Progenitor cell of endocrine pancreas (in vitro differentiated cells): Measurements from ENCODE around the gene ZNF41. TPM values are rescaled to one million over a fixed set of nuclear protein-coding genes. Genes with fewer than 3 reads are reported as not detected.

Experiments used
- DNase-seq: peaks from one replicate; pipeline ENCODE4 v3.0.0; 2021; ENCODE audit warnings: low spot score; ENCODE audit not compliant: unreplicated experiment
- H3K27ac Mint-ChIP-seq: 2 replicates; pipeline ENCODE4 v1.8.0; 2021; ENCODE audit warnings: mild to moderate bottlenecking, moderate library complexity, mixed read lengths
- H3K27me3 Mint-ChIP-seq: 2 replicates; pipeline ENCODE4 v1.8.0; 2021; ENCODE audit warnings: mixed read lengths
- H3K36me3 Mint-ChIP-seq: 2 replicates; pipeline ENCODE4 v1.8.0; 2022; ENCODE audit warnings: mixed read lengths; ENCODE audit not compliant: insufficient read depth
- H3K4me1 Mint-ChIP-seq: 2 replicates; pipeline ENCODE4 v1.8.0; 2021; ENCODE audit warnings: low read depth, mixed read lengths
- H3K4me3 Mint-ChIP-seq: 2 replicates; pipeline ENCODE4 v1.8.0; 2021; ENCODE audit warnings: low read depth, mild to moderate bottlenecking, moderate library complexity, mixed read lengths
- H3K9me3 Mint-ChIP-seq: 2 replicates; pipeline ENCODE4 v1.8.0; 2021; ENCODE audit warnings: low read depth, mixed read lengths
- long read RNA-seq: library from polyadenylated mRNA; unstranded; transcript quantifications from one replicate; pipeline ENCODE4 v2.0.0, GENCODE V29; 2020
- total RNA-seq: library from RNA; stranded (reverse); gene quantifications from 2 replicates; pipeline ENCODE4 v1.2.1, GENCODE V29; 2021
- TF ChIP-seq, protein P1 (sequence below): fragments of 200-600 bp; sonication (generic); IDR thresholded peaks from one replicate; pipeline ENCODE4 v1.5.0; 2021; ENCODE audit warnings: antibody characterized with exemption, mild to moderate bottlenecking; ENCODE audit not compliant: unreplicated experiment

Gene ZNF41
- 6.0 and 6.1 TPM in 2 replicates for total RNA-seq
- long read RNA-seq, partial matches to known transcripts: 0 of 11 reads
- long read RNA-seq, other reads (novel, unspliced or antisense): 11 of 11 reads

DNA sequence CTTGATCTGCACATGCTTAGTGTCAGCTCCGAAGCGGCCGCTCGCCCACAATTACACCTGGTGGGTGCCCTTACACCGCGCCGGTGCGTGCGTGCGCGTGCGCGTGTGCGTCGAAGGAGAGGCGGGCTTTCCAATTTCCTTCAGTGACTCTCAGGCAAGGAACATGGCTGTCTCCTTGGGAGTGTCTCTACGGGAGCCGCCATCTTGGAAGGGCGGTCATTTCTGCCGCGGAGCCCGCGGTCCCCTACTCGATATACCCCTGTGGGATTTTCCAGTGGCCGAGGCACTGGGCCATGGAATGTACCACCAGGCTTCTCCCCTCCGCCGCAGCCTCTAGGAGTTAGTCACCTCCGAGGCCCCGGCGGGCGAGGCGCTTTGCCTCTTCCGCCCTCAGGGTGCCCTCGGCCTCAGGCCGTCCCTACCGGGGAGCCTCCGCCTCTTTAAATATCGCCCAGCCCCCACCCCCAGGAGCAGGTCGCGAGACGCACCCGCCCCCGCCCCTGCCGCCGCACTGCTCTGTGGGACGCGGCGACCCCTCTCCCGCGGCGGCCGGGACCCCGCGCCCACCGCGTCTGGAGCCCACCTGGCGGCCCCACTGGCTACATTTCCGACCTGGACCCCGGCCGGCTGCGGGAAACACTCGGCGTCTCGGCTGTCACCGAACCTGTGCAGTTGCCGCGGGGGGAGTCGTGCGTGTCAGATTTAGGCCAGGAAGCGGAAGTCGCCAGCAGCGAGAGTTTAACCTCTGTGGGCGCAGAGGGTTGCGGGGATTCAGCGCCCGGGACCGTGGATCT is at the start of gene ZNF41:
Gene ZNF41 (minus strand): TSS at position 711 of the 794 bp plus-strand sequence. CDS start 15,741 bp downstream, outside the sequence.
- H3K27ac Mint-ChIP-seq: peak within 1 kb of the TSS; percentile 97
- TF ChIP-seq, protein P1, sequence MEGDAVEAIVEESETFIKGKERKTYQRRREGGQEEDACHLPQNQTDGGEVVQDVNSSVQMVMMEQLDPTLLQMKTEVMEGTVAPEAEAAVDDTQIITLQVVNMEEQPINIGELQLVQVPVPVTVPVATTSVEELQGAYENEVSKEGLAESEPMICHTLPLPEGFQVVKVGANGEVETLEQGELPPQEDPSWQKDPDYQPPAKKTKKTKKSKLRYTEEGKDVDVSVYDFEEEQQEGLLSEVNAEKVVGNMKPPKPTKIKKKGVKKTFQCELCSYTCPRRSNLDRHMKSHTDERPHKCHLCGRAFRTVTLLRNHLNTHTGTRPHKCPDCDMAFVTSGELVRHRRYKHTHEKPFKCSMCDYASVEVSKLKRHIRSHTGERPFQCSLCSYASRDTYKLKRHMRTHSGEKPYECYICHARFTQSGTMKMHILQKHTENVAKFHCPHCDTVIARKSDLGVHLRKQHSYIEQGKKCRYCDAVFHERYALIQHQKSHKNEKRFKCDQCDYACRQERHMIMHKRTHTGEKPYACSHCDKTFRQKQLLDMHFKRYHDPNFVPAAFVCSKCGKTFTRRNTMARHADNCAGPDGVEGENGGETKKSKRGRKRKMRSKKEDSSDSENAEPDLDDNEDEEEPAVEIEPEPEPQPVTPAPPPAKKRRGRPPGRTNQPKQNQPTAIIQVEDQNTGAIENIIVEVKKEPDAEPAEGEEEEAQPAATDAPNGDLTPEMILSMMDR: no peak
- H3K9me3 Mint-ChIP-seq: peaks cover 16% of the 10 kb centered on the region
- peak within 1 kb of the TSS; percentile 85 for H3K4me3 Mint-ChIP-seq
- no peaks in the 10 kb centered on the region for H3K27me3 Mint-ChIP-seq
- peaks cover 15% of the 10 kb centered on the region for H3K4me1 Mint-ChIP-seq
- peaks cover 2% of the 10 kb centered on the region for H3K36me3 Mint-ChIP-seq
- DNase-seq: peak; percentile 39

DNA sequence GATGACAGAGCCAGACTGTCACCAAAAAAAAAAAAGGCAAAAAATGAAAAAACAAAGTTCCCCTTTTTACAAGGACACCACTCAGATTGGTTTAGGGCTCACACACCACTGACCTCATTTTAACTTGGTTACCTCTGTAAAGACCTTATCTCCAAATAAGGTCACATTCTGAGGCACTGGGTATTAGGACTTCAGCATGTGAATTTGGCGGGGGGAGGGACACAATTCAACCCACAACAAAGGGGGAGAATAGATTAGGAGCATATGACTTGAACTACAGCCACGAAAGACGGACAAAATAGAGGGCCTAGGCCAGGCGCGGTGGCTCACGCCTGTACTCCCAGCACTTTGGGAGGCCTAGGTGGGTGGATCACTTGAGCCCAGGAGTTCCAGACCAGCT is 47.0 kb upstream of the ZNF41 start:
- no peak overlapping the region for H3K4me3 Mint-ChIP-seq
- no peak for DNase-seq
- H3K27me3 Mint-ChIP-seq: no peaks in the 10 kb centered on the region
- no peaks in the 10 kb centered on the region for H3K4me1 Mint-ChIP-seq
- H3K27ac Mint-ChIP-seq: no peak overlapping the region
- H3K36me3 Mint-ChIP-seq: no peaks in the 10 kb centered on the region
- TF ChIP-seq, protein P1: no peak
- peaks cover 7% of the 10 kb centered on the region for H3K9me3 Mint-ChIP-seq

DNA sequence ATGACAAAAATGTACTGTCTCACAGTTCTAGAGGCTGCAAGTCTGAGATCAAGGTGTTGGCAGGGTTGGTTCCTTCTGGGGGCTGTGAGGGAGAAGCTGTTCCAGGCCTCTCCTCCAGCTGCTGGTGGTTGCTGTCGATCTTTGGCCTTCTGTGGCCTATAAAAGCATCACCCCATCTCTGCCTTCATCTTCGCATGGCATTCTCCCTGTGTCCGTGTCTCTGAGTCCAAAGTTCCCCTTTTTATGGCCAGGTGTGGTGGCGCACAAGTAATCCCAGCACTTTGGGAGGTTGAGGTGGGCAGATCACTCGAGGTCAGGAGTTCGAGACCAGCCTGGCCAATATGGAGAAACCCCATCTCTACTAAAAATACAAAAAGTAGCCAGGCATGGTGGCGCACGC is 46.5 kb upstream of the ZNF41 start:
- Mint-ChIP-seq H3K36me3 (no peaks in the 10 kb centered on the region), H3K27ac (no peak overlapping the region), H3K4me1 (no peaks in the 10 kb centered on the region), H3K9me3 (peaks cover 7% of the 10 kb centered on the region), H3K27me3 (no peaks in the 10 kb centered on the region), H3K4me3 (no peak overlapping the region)
- TF ChIP-seq, protein P1: no peak
- no peak for DNase-seq

DNA sequence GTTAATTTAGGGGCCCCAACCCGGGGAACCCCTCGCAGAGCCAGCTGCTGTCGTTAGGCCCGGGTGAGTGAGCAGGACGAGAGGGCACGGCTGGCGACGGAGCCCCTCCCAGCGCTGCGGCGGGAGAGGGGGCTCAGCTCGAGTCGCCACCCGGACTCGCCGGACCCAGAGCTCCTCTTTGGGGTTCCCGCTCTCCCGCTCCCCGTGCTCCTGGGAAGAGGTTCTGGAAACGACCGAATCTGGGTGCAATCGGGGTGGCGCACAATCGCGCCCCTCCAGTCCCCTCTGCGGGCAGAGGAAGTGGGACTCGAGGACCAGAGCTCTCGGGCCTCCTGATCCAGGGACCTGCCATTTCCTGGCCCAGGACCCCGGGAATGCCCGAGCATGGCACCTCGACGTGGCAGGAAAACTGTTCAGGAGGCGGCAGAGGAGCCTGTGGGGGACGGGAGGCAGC is 40.7 kb upstream of the ZNF41 start:
- no peak overlapping the region for H3K27ac Mint-ChIP-seq
- peak overlapping the region; percentile 69 for H3K4me3 Mint-ChIP-seq
- H3K9me3 Mint-ChIP-seq: peaks cover 2% of the 10 kb centered on the region
- H3K36me3 Mint-ChIP-seq: no peaks in the 10 kb centered on the region
- peaks cover 13% of the 10 kb centered on the region for H3K27me3 Mint-ChIP-seq
- peaks cover 2% of the 10 kb centered on the region for H3K4me1 Mint-ChIP-seq
- no peak for DNase-seq
- TF ChIP-seq, protein P1: no peak

DNA sequence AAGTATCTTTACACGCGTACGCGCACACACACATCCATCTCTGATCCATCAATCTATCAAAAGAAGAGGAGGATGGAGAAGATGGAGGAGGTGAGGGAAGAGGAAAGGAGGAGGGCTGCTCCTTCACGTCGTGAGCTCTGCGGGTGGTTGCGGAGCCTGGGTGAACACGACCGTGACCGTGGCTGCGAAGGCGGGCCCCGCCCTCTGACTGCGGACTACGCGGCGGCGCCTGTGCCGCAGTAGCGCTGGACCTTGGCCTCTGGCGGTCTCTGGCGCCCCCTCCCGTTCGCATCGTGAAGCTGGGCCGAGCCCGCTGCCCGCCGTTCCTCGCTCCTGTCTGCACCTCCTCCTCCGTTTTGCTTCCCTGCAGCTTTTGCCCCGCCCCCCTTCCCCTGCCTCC is 40.3 kb upstream of the ZNF41 start:
- Mint-ChIP-seq H3K4me1 (peaks cover 2% of the 10 kb centered on the region), H3K27ac (peak overlapping the region; percentile 33), H3K9me3 (peaks cover 2% of the 10 kb centered on the region), H3K27me3 (peaks cover 13% of the 10 kb centered on the region), H3K36me3 (no peaks in the 10 kb centered on the region), H3K4me3 (peak overlapping the region; percentile 69)
- peak; percentile 71 for DNase-seq
- TF ChIP-seq, protein P1: peak; percentile 78
